Uterus (tissue), 2 donors: ENCODE measurements around the gene EFNA3.

Source experiments
- POLR2A ChIP-seq, 2 donors: fragments of 450-650 bp; IDR thresholded peaks; one replicate each; pipeline ENCODE4 v1.6.1; 2016; ENCODE audit warnings: antibody characterized with exemption in 2 of 2, mild to moderate bottlenecking in 1 of 2, moderate library complexity in 1 of 2
- TF ChIP-seq, protein P1 (sequence below), 4 experiments: fragments of 200-600 bp in 2 of 4; fragments of 450-650 bp in 2 of 4; sonication (generic) in 2 of 4; IDR thresholded peaks; one replicate each; pipeline ENCODE4 v1.5.1; 2016 to 2019; ENCODE audit warnings: antibody characterized with exemption in 4 of 4, mild to moderate bottlenecking in 2 of 4, moderate library complexity in 1 of 4

DNA sequence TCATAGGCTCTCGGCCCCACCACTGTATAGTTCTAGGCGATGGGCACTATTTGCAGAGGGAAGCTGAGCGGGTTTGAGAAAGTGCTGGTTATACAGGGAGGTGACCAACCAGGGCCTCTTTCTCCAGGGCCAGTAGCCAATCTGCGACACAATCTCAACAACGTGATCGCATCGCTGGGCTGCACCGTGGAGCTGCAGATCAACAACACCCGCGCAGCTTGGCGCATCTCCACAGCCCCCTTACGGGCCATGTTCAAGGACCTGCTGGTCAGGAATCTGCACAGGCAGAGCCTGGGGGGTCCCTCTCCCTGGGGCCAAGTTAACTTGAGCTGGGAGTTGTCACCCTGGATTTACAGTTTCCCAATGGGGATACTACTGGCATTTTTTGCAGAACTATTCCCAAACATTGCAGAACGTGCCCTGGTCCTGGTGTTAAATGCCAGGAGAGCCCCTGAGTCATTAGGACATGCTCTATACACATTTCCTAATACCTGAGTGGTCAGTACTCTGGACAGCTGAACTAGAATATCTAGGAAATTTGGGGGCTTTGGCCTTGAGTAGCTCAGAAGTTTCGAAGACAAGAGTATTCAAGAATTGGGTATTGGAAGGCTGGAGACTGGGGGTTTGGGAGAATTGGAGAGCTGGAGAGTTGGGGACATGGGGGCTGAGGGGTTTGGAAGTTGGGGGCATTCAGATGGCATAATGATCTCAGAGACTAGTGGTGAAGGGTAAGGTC is 38.1 kb upstream of the EFNA3 start:
- TF ChIP-seq, protein P1, sequence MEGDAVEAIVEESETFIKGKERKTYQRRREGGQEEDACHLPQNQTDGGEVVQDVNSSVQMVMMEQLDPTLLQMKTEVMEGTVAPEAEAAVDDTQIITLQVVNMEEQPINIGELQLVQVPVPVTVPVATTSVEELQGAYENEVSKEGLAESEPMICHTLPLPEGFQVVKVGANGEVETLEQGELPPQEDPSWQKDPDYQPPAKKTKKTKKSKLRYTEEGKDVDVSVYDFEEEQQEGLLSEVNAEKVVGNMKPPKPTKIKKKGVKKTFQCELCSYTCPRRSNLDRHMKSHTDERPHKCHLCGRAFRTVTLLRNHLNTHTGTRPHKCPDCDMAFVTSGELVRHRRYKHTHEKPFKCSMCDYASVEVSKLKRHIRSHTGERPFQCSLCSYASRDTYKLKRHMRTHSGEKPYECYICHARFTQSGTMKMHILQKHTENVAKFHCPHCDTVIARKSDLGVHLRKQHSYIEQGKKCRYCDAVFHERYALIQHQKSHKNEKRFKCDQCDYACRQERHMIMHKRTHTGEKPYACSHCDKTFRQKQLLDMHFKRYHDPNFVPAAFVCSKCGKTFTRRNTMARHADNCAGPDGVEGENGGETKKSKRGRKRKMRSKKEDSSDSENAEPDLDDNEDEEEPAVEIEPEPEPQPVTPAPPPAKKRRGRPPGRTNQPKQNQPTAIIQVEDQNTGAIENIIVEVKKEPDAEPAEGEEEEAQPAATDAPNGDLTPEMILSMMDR (IDR thresholded peaks at IDR 0.05), result no peak
- no peak for TF ChIP-seq POLR2A (IDR thresholded peaks at IDR 0.05)
